ENCODE data around the gene ZNF526.

DNA sequence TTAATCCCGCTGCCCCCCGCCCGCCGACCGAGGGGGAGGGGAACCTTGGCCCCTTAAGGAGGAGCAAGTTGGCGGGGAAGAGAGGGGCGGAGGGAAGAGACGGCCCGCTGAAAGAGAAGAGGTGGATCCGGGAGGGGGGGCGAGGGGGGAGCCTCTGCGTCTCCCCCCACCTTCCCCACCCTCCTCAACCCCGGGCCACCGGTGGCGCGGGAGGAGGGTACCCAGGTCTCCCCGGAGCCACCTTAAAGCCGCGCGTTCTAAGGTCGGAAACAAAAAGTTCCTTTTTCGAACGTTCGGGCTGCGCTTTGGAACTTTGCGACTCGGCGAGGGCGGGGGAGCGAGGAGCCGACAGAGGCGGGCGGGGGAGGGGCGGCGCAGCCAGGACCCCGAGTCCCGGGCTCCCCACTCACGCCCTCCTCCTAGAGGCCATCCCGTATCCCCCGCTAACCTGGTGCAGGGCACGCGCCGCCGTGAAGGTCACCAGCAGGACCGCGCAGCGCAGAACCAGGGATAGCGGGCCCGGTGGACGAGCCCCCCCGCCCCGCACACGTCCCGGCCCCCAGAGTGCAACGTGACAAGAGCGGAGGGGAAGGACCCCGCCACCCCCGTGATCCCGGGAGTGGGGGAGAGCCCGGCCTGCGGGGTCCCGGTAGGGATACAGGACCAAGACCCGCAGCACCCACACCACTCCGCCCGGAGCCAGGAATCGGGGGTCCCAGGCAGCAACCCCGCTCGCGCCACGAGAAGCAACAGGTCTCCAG is 34.2 kb downstream of the ZNF526 start:
- TF ChIP-seq POLR2A (IDR thresholded peaks at IDR 0.05; ENCODE audit: low read length) (no peak), GATA1 (IDR thresholded peaks at IDR 0.05; ENCODE audit: low read depth, low read length) (no peak)

All from erythroblast (primary cell).